ENCODE data around the gene MRPL24.

The MRPL24 gene

GRCh38 chr1:156725683-156726280 is 15.1 kb downstream of the MRPL24 start (continued):
- TF ChIP-seq, protein P1, sequence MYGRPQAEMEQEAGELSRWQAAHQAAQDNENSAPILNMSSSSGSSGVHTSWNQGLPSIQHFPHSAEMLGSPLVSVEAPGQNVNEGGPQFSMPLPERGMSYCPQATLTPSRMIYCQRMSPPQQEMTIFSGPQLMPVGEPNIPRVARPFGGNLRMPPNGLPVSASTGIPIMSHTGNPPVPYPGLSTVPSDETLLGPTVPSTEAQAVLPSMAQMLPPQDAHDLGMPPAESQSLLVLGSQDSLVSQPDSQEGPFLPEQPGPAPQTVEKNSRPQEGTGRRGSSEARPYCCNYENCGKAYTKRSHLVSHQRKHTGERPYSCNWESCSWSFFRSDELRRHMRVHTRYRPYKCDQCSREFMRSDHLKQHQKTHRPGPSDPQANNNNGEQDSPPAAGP (tag by site-specific recombination; IDR thresholded peaks at IDR 0.05), result peak; percentile 69
- peak; percentile 92 for TF ChIP-seq ZNF76 (tag by site-specific recombination; IDR thresholded peaks at IDR 0.05; ENCODE audit: borderline replicate concordance, low read depth)
- TF ChIP-seq IKZF3 (tag by site-specific recombination; IDR thresholded peaks at IDR 0.05), result peak; percentile 45; the same call in 1 of the 2 replicates
- peak; percentile 87 for TF ChIP-seq ZSCAN30 (tag by site-specific recombination; IDR thresholded peaks at IDR 0.05)
- peak; percentile 34; the same call in 1 of the 2 replicates for TF ChIP-seq PATZ1 (tag by site-specific recombination; IDR thresholded peaks at IDR 0.05)
- peak; percentile 44; the same call in 1 of the 2 replicates for TF ChIP-seq ZFP69B (tag by site-specific recombination; IDR thresholded peaks at IDR 0.05)
- peak; percentile 94 for TF ChIP-seq ZNF654 (tag by site-specific recombination; IDR thresholded peaks at IDR 0.05; ENCODE audit: low read depth)
- TF ChIP-seq, protein P2, sequence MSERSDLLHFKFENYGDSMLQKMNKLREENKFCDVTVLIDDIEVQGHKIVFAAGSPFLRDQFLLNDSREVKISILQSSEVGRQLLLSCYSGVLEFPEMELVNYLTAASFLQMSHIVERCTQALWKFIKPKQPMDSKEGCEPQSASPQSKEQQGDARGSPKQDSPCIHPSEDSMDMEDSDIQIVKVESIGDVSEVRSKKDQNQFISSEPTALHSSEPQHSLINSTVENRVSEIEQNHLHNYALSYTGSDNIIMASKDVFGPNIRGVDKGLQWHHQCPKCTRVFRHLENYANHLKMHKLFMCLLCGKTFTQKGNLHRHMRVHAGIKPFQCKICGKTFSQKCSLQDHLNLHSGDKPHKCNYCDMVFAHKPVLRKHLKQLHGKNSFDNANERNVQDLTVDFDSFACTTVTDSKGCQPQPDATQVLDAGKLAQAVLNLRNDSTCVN (tag by site-specific recombination; optimal IDR thresholded peaks at IDR 0.05), result peak; percentile 21
- peak; percentile 51; the same call in 1 of the 2 replicates for TF ChIP-seq ZEB2 (tag by site-specific recombination; IDR thresholded peaks at IDR 0.05)
- peak; percentile 91 for TF ChIP-seq ZFP37 (tag by site-specific recombination; IDR thresholded peaks at IDR 0.05)
- TF ChIP-seq ZBTB48 (tag by site-specific recombination; IDR thresholded peaks at IDR 0.05), result peak; percentile 33; the same call in 1 of the 2 replicates
- peak; percentile 85 for TF ChIP-seq ZNF501 (tag by site-specific recombination; IDR thresholded peaks at IDR 0.05)
- TF ChIP-seq ZNF626 (tag by site-specific recombination; IDR thresholded peaks at IDR 0.05), result no peak
- no peak for TF ChIP-seq ZNF530 (tag by site-specific recombination; IDR thresholded peaks at IDR 0.05; ENCODE audit: low read depth)
- TF ChIP-seq ZBTB17 (tag by site-specific recombination; IDR thresholded peaks at IDR 0.05), result peak; percentile 86
- TF ChIP-seq INSM2 (tag by site-specific recombination; IDR thresholded peaks at IDR 0.05), result peak; percentile 32; the same call in 1 of the 2 replicates
- TF ChIP-seq, protein P3, sequence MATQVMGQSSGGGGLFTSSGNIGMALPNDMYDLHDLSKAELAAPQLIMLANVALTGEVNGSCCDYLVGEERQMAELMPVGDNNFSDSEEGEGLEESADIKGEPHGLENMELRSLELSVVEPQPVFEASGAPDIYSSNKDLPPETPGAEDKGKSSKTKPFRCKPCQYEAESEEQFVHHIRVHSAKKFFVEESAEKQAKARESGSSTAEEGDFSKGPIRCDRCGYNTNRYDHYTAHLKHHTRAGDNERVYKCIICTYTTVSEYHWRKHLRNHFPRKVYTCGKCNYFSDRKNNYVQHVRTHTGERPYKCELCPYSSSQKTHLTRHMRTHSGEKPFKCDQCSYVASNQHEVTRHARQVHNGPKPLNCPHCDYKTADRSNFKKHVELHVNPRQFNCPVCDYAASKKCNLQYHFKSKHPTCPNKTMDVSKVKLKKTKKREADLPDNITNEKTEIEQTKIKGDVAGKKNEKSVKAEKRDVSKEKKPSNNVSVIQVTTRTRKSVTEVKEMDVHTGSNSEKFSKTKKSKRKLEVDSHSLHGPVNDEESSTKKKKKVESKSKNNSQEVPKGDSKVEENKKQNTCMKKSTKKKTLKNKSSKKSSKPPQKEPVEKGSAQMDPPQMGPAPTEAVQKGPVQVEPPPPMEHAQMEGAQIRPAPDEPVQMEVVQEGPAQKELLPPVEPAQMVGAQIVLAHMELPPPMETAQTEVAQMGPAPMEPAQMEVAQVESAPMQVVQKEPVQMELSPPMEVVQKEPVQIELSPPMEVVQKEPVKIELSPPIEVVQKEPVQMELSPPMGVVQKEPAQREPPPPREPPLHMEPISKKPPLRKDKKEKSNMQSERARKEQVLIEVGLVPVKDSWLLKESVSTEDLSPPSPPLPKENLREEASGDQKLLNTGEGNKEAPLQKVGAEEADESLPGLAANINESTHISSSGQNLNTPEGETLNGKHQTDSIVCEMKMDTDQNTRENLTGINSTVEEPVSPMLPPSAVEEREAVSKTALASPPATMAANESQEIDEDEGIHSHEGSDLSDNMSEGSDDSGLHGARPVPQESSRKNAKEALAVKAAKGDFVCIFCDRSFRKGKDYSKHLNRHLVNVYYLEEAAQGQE (tag by site-specific recombination; IDR thresholded peaks at IDR 0.05), result peak; percentile 50; the same call in 1 of the 2 replicates
- TF ChIP-seq, protein P4, sequence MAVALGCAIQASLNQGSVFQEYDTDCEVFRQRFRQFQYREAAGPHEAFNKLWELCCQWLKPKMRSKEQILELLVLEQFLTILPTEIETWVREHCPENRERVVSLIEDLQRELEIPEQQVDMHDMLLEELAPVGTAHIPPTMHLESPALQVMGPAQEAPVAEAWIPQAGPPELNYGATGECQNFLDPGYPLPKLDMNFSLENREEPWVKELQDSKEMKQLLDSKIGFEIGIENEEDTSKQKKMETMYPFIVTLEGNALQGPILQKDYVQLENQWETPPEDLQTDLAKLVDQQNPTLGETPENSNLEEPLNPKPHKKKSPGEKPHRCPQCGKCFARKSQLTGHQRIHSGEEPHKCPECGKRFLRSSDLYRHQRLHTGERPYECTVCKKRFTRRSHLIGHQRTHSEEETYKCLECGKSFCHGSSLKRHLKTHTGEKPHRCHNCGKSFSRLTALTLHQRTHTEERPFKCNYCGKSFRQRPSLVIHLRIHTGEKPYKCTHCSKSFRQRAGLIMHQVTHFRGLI (tag by site-specific recombination; IDR thresholded peaks at IDR 0.05), result no peak; the same call in 1 of the 2 replicates
- TF ChIP-seq ZNF785 (tag by site-specific recombination; IDR thresholded peaks at IDR 0.05), result no peak
- TF ChIP-seq BCL11A (tag by site-specific recombination; IDR thresholded peaks at IDR 0.05; ENCODE audit: low read depth), result peak; percentile 52; the same call in 1 of the 2 replicates
- TF ChIP-seq ZNF701 (tag by site-specific recombination; IDR thresholded peaks at IDR 0.05), result no peak
- TF ChIP-seq ZNF580 (tag by site-specific recombination; IDR thresholded peaks at IDR 0.05), result no peak
- TF ChIP-seq ZNF335 (tag by site-specific recombination; conservative IDR thresholded peaks at IDR 0.05), result peak; percentile 43
- TF ChIP-seq ZNF184 (tag by site-specific recombination; IDR thresholded peaks at IDR 0.05), result no peak
- TF ChIP-seq ZNF629 (tag by site-specific recombination; IDR thresholded peaks at IDR 0.05), result peak; percentile 55
- TF ChIP-seq ZNF558 (tag by site-specific recombination; IDR thresholded peaks at IDR 0.05), result 0 out of 2 replicates have a peak, but pooled peaks have one; percentile 24
- TF ChIP-seq ZNF571 (tag by site-specific recombination; IDR thresholded peaks at IDR 0.05), result no peak
- no peak for TF ChIP-seq ZNF23 (tag by site-specific recombination; IDR thresholded peaks at IDR 0.05; ENCODE audit: borderline replicate concordance)
- no peak for TF ChIP-seq MZF1 (tag by site-specific recombination; IDR thresholded peaks at IDR 0.05; ENCODE audit: borderline replicate concordance)

All from HEK293 (cell line).